ENCODE measurements around the gene PHLDA2. TPM values are rescaled to one million over a fixed set of nuclear protein-coding genes. Genes with fewer than 3 reads are reported as not detected.

The PHLDA2 gene
- total and polyA plus RNA-seq, 2 donors (not counting 1 experiment from before 2014, with no cell fraction given): 1.4 TPM; not detected in 1

DNA sequence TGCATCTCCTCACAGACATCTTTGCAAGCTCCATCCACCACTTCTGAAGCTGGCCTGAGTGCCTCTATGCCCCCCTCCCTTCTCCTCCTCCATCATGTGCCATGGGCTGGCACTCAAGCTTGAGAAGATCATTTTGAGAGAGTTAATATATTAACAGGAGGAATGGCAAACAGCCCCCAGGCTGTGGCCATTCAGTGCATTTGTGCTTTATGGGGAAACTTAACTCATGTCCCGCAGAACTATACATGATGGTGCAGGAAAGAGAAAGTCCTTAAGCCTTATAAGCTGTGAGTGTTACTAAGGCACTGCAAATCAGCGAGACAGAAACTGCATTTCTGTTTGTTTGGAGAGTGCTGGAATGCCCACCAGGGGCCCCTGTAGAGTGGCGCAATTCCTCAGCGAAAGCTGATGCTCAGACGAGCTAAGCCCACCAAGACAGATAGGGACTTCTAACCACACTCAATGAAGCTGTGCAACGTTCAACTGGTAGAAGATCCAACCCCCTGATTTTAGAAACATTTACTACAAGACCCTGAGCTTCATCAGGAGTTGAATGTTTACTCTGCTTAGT, 26.8 kb upstream of the PHLDA2 start:
- H3K27me3 Mint-ChIP-seq: no peaks in the 10 kb centered on the region
- H3K9me3 Mint-ChIP-seq (ENCODE audit: insufficient read depth): no peaks in the 10 kb centered on the region
- no peaks in the 10 kb centered on the region for H3K27me3 ChIP-seq (replicated peaks in 1 of 4; ENCODE audit: control extremely low read depth in 1 of 4, control insufficient read depth in 3 of 4, insufficient read depth in 4 of 4, low read length in 3 of 4)
- H3K9me3 ChIP-seq (ENCODE audit: control extremely low read depth in 1 of 3, control insufficient read depth in 2 of 3, insufficient read depth in 1 of 3, low read length in 2 of 3): no peaks in the 10 kb centered on the region
- TF ChIP-seq EZH2 (IDR thresholded peaks at IDR 0.05; ENCODE audit: borderline replicate concordance, insufficient read depth, low read depth, low read length, poor library complexity, severe bottlenecking): no peak
- TF ChIP-seq, protein P1, sequence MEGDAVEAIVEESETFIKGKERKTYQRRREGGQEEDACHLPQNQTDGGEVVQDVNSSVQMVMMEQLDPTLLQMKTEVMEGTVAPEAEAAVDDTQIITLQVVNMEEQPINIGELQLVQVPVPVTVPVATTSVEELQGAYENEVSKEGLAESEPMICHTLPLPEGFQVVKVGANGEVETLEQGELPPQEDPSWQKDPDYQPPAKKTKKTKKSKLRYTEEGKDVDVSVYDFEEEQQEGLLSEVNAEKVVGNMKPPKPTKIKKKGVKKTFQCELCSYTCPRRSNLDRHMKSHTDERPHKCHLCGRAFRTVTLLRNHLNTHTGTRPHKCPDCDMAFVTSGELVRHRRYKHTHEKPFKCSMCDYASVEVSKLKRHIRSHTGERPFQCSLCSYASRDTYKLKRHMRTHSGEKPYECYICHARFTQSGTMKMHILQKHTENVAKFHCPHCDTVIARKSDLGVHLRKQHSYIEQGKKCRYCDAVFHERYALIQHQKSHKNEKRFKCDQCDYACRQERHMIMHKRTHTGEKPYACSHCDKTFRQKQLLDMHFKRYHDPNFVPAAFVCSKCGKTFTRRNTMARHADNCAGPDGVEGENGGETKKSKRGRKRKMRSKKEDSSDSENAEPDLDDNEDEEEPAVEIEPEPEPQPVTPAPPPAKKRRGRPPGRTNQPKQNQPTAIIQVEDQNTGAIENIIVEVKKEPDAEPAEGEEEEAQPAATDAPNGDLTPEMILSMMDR (IDR thresholded peaks at IDR 0.05): no peak
- no peak for ATAC-seq (ENCODE audit: low read depth)
- intact Hi-C loops (cut with micrococcal nuclease): no loop called here
- H3K36me3 ChIP-seq (replicated peaks in 1 of 2; ENCODE audit: control extremely low read depth in 1 of 2, control insufficient read depth in 1 of 2, extremely low read depth in 1 of 2, insufficient read depth in 2 of 2, low read length in 1 of 2): peaks cover 3 to 100% of the 10 kb centered on the region in 2 experiments
- no peak overlapping the region for H2AFZ ChIP-seq (ENCODE audit: insufficient read depth, low read depth, low read length, poor library complexity, severe bottlenecking)
- no peak overlapping the region for H3K4me3 Mint-ChIP-seq
- 96% methylated on average over 6 of the region's 6 CpGs for WGBS (ENCODE audit: insufficient coverage)
- H4K20me1 ChIP-seq (ENCODE audit: control insufficient read depth, insufficient read depth, low read length, poor library complexity, severe bottlenecking): peaks cover 29% of the 10 kb centered on the region
- H3K4me1 ChIP-seq (ENCODE audit: control insufficient read depth in 2 of 2, insufficient read depth in 2 of 2, low read length in 2 of 2): no peaks in the 10 kb centered on the region
- no peaks in the 10 kb centered on the region for H3K79me2 ChIP-seq (ENCODE audit: control insufficient read depth, insufficient read depth, low read length)
- ChIA-PET CTCF (interaction anchor here (1.5 to 1.7 kb wide), 2 partner anchors 63 to 136 kb away, joined by 3 to 8 read pairs; no protein-coding TSS in a partner anchor), POLR2A (no interaction called here)
- H3K27ac Mint-ChIP-seq: no peak overlapping the region
- no peak overlapping the region for H3K9ac ChIP-seq (ENCODE audit: low read length)
- H3K27ac ChIP-seq (ENCODE audit: low read length in 2 of 2): no peak overlapping the region
- DNase-seq: no peak
- H3K4me2 ChIP-seq (replicated peaks; ENCODE audit: low read depth, low read length, poor library complexity, severe bottlenecking): no peak overlapping the region
- peaks cover under 1% of the 10 kb centered on the region for H3K4me1 Mint-ChIP-seq
- H3K4me3 ChIP-seq (ENCODE audit: control extremely low read depth in 1 of 5, extremely low read depth in 1 of 5, insufficient read depth in 1 of 5, low read depth in 2 of 5, low read length in 4 of 5): no peak overlapping the region

DNA sequence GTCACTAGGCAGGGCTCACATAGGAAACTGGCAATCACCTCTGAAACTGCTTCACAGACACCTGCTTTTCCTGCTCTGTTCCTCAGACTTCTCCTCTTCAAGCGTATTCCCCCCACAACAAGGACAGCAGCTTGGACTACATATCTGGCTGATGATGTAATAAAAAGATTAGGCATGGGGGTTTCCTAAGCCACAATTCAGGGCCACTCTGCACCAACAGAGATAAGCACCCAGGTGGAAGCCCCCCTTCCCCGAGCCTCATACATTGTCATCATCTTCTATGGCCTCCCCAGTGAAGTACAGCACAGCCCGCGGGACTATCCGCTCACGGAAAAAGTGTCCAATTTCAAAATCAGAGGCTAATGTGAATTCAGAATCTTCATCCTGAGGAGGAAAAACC, 25.0 kb upstream of the PHLDA2 start:
- H3K9ac ChIP-seq (ENCODE audit: low read length): no peak overlapping the region
- ChIA-PET POLR2A (no interaction called here), CTCF (no interaction called here)
- no peak overlapping the region for H3K27ac ChIP-seq (ENCODE audit: low read length in 2 of 2)
- H3K36me3 ChIP-seq (replicated peaks in 1 of 2; ENCODE audit: control extremely low read depth in 1 of 2, control insufficient read depth in 1 of 2, extremely low read depth in 1 of 2, insufficient read depth in 2 of 2, low read length in 1 of 2): peaks cover 5 to 100% of the 10 kb centered on the region in 2 experiments
- H3K4me1 Mint-ChIP-seq: no peaks in the 10 kb centered on the region
- H3K4me3 ChIP-seq (ENCODE audit: control extremely low read depth in 1 of 5, extremely low read depth in 1 of 5, insufficient read depth in 1 of 5, low read depth in 2 of 5, low read length in 4 of 5): no peak overlapping the region
- peaks cover 14% of the 10 kb centered on the region for H4K20me1 ChIP-seq (ENCODE audit: control insufficient read depth, insufficient read depth, low read length, poor library complexity, severe bottlenecking)
- H3K4me2 ChIP-seq (replicated peaks; ENCODE audit: low read depth, low read length, poor library complexity, severe bottlenecking): no peak overlapping the region
- no CpG with 5 or more reads among the region's 6 CpGs for WGBS (ENCODE audit: insufficient coverage)
- H3K9me3 ChIP-seq (ENCODE audit: control extremely low read depth in 1 of 3, control insufficient read depth in 2 of 3, insufficient read depth in 1 of 3, low read length in 2 of 3): no peaks in the 10 kb centered on the region
- TF ChIP-seq, protein P1 (IDR thresholded peaks at IDR 0.05): no peak
- TF ChIP-seq EZH2 (IDR thresholded peaks at IDR 0.05; ENCODE audit: borderline replicate concordance, insufficient read depth, low read depth, low read length, poor library complexity, severe bottlenecking): no peak
- H3K4me3 Mint-ChIP-seq: no peak overlapping the region
- H3K9me3 Mint-ChIP-seq (ENCODE audit: insufficient read depth): no peaks in the 10 kb centered on the region
- H2AFZ ChIP-seq (ENCODE audit: insufficient read depth, low read depth, low read length, poor library complexity, severe bottlenecking): no peak overlapping the region
- no peak for ATAC-seq (ENCODE audit: low read depth)
- intact Hi-C loops (cut with micrococcal nuclease): no loop called here
- H3K79me2 ChIP-seq (ENCODE audit: control insufficient read depth, insufficient read depth, low read length): no peaks in the 10 kb centered on the region
- no peak for DNase-seq
- H3K27me3 Mint-ChIP-seq: no peaks in the 10 kb centered on the region
- no peaks in the 10 kb centered on the region for H3K4me1 ChIP-seq (ENCODE audit: control insufficient read depth in 2 of 2, insufficient read depth in 2 of 2, low read length in 2 of 2)
- no peak overlapping the region for H3K27ac Mint-ChIP-seq
- no peaks in the 10 kb centered on the region for H3K27me3 ChIP-seq (replicated peaks in 1 of 4; ENCODE audit: control extremely low read depth in 1 of 4, control insufficient read depth in 3 of 4, insufficient read depth in 4 of 4, low read length in 3 of 4)

Measured in B cell (primary cell).